Neutrophil (primary cell): ENCODE measurements around the gene SPATA16.

Source experiments
- H3K27ac ChIP-seq: fragments of 200-600 bp; sonication (generic); 2 replicates; pipeline ENCODE4 v1.5.1; 2016; ENCODE audit warnings: mild to moderate bottlenecking, moderate library complexity
- H3K27me3 ChIP-seq: fragments of 200-600 bp; sonication (generic); 2 replicates; pipeline ENCODE4 v1.6.0; 2016; ENCODE audit warnings: mild to moderate bottlenecking
- H3K36me3 ChIP-seq: fragments of 200-600 bp; sonication (generic); 2 replicates; pipeline ENCODE4 v1.5.1; 2017
- H3K4me1 ChIP-seq, 2 experiments: fragments of 200-600 bp in 1 of 2; sonication (generic) in 1 of 2; 1 replicate in 1 of 2; 2 replicates in 1 of 2; pipeline versions ENCODE4 v1.5.1 to v1.6.1; 2013 to 2016; ENCODE audit warnings: low read depth in 1 of 2, low read length in 1 of 2, mild to moderate bottlenecking in 1 of 2, moderate library complexity in 1 of 2; ENCODE audit not compliant: control insufficient read depth in 1 of 2, insufficient read depth in 1 of 2
- H3K4me3 ChIP-seq, 2 experiments: fragments of 200-600 bp in 1 of 2; sonication (generic) in 1 of 2; 1 replicate in 1 of 2; 2 replicates in 1 of 2; pipeline ENCODE4 v1.5.1; 2013 to 2016; ENCODE audit warnings: low read depth in 1 of 2, low read length in 1 of 2, mild to moderate bottlenecking in 1 of 2, moderate library complexity in 1 of 2
- H3K9me3 ChIP-seq: fragments of 200-600 bp; sonication (generic); 2 replicates; pipeline ENCODE4 v1.5.1; 2016
- TF ChIP-seq, protein P1 (sequence below): fragments of 200-600 bp; sonication (generic); IDR thresholded peaks from 2 replicates; pipeline ENCODE4 v1.5.1; 2016; ENCODE audit warnings: antibody characterized with exemption

The SPATA16 gene

DNA sequence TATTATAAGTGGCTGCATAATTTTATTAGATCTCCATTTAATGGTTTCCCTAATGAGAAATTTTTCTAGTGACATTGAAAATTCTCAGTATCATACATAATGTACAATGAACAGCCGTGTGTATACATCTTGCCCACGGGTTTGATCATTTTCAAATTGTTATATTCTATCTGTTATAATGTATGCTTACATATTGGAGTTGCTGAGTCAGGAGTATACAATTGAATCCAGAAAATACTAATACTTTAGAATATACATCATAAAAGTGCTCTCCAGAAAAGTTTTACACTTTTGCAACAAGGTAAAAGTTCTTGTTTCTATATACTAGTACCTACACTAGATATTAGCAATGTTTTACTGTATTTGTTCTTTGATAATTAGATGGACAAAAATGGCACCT lies 82.8 kb downstream of the SPATA16 start:
- no peak overlapping the region for H3K4me3 ChIP-seq
- no peaks in the 10 kb centered on the region for H3K9me3 ChIP-seq
- no peaks in the 10 kb centered on the region for H3K27me3 ChIP-seq
- peaks cover 5 to 12% of the 10 kb centered on the region in 2 experiments for H3K4me1 ChIP-seq
- TF ChIP-seq, protein P1, sequence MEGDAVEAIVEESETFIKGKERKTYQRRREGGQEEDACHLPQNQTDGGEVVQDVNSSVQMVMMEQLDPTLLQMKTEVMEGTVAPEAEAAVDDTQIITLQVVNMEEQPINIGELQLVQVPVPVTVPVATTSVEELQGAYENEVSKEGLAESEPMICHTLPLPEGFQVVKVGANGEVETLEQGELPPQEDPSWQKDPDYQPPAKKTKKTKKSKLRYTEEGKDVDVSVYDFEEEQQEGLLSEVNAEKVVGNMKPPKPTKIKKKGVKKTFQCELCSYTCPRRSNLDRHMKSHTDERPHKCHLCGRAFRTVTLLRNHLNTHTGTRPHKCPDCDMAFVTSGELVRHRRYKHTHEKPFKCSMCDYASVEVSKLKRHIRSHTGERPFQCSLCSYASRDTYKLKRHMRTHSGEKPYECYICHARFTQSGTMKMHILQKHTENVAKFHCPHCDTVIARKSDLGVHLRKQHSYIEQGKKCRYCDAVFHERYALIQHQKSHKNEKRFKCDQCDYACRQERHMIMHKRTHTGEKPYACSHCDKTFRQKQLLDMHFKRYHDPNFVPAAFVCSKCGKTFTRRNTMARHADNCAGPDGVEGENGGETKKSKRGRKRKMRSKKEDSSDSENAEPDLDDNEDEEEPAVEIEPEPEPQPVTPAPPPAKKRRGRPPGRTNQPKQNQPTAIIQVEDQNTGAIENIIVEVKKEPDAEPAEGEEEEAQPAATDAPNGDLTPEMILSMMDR = no peak
- no peaks in the 10 kb centered on the region for H3K36me3 ChIP-seq
- no peak overlapping the region for H3K27ac ChIP-seq

DNA sequence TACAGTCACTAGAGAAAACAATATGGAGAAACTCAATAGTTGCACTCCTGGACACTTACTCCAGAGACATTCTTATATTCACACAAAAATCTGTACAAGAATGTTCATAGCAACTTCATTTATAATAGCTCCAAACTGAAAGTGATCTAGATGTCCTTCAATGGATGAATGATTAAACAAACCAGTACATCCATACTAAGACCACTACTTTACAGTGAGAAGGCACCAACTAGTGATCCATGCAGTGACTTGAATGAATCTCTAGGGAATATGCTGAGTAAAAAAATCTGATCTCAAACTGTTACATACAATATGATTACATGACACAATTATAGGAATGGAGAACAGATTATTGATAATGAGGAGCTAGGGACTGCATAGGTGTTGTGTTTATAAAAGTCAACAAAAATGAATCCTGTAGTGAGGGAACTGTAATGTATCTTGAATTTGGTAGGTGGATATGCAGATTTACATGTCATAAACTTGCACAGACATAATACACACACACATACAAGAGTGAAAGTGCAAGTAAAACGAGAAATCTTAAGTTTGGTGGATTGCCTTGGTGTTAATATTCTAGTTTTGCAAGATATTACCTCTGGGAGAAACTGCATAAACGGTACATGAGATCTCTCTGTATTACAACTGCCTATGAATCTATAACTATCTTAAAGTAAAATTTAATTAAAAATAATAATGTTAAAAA lies 85.7 kb downstream of the SPATA16 start:
- H3K4me3 ChIP-seq = no peak overlapping the region

DNA sequence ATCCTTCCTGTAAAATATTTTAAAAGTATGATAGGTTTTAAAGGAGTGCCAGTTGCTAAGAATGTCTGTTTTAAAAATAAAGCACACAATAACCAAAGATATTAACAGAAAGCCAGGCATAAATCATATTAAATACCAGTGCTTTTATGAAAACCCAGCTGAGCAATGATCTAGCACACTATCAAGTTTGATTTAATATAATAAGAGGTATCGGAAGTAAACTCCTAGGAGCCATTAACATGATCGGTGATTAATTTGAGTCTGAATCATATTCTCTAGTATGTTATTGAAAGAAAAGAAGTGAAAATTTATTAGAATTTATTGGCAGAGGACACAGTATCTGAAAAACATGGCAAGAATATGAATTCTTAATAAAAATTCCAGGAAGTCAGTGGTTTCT lies 91.7 kb downstream of the SPATA16 start:
- H3K27ac ChIP-seq = no peak overlapping the region
- no peaks in the 10 kb centered on the region for H3K27me3 ChIP-seq
- no peaks in the 10 kb centered on the region for H3K36me3 ChIP-seq
- H3K9me3 ChIP-seq = no peaks in the 10 kb centered on the region
- H3K4me1 ChIP-seq = peaks cover 0 to under 1% of the 10 kb centered on the region in 2 experiments
- TF ChIP-seq, protein P1 = no peak
- H3K4me3 ChIP-seq = no peak overlapping the region

More for the DNA sequence above, 85.7 kb downstream of the SPATA16 start:
- no peaks in the 10 kb centered on the region for H3K9me3 ChIP-seq
- H3K4me1 ChIP-seq = peaks cover 5 to 12% of the 10 kb centered on the region in 2 experiments
- H3K27ac ChIP-seq = no peak overlapping the region
- no peaks in the 10 kb centered on the region for H3K36me3 ChIP-seq
- H3K27me3 ChIP-seq = no peaks in the 10 kb centered on the region
- TF ChIP-seq, protein P1 = no peak

DNA sequence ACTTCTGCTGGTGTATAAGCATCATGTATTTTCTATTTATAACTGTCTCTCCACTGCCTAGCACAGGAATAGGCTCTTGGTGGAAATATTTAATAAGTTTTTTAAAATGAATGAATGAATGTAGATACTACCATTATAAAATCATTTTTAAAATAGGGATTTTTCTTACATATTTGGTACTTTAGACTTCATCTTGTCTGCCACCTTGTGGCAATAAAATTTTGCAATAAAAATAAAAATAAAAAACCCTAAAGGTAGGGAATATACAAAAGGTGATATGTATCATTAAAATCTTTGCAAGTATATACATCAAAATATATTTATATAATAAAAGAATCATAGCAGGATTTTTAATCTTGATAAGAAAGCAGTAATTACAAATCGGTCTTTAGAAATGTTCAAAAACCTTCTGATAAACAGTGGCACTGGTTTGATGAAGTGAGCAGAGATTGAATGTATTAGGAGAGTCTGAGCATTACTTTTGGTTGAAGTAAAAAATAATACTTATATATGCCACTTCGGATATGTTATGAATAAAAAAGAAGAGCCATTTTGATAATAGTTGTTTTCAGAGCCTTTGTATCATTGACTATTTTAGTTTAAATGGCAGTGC lies 95.2 kb downstream of the SPATA16 start:
- Histone ChIP-seq H3K9me3 (no peaks in the 10 kb centered on the region), H3K4me1 (no peaks in the 10 kb centered on the region), H3K36me3 (no peaks in the 10 kb centered on the region), H3K27me3 (no peaks in the 10 kb centered on the region), H3K27ac (no peak overlapping the region), H3K4me3 (no peak overlapping the region)
- TF ChIP-seq, protein P1 = no peak

DNA sequence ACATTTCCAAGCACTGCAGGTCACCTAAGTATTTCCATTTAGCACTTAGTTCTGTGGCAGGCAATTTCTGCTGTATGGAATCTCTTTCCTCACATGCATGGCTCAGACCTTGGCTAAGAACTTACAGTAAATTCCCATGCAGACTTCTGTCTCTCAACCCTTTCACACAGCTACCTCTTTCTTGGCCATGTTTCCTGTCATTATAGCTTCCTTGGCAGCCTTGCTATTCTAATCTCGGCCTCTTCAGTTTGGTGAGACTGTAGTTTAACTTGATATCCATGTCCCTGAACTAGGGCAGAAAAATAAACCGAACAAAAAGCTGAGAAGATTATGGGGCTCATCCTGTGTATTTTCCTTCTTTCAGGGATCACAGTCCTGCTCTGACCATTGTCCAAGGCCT lies 96.0 kb downstream of the SPATA16 start:
- no peaks in the 10 kb centered on the region for H3K4me1 ChIP-seq
- H3K27ac ChIP-seq = no peak overlapping the region
- no peaks in the 10 kb centered on the region for H3K9me3 ChIP-seq
- no peak overlapping the region for H3K4me3 ChIP-seq
- H3K27me3 ChIP-seq = no peaks in the 10 kb centered on the region
- TF ChIP-seq, protein P1 = no peak
- H3K36me3 ChIP-seq = no peaks in the 10 kb centered on the region
